Sciatic nerve (tissue), 2 donors: Measurements from ENCODE around the gene CCDC150. TPM values are rescaled to one million over a fixed set of nuclear protein-coding genes. Genes with fewer than 3 reads are reported as not detected.

Source experiments
- ATAC-seq: fragments of 200-7000 bp; cut with Tn5 transposase; one replicate; pipeline ENCODE4 v1.9.1; 2020; ENCODE audit warnings: mild to moderate bottlenecking, moderate library complexity
- DNase-seq: peaks from one replicate; pipeline ENCODE4 v3.0.0-alpha.2; 2020; ENCODE audit warnings: low spot score
- intact Hi-C: fragments of 100-400 bp; cut with DNase I; formaldehyde crosslinking; loops from one replicate; pipeline ENCODE4 v1.14.2; 2022
- total RNA-seq: library from RNA; stranded (reverse); fragmentation: NEBNext Ultra II Directional; extraction: Animal tissue kit (Norgen Biotek cat#: 25700); gene quantifications from one replicate; pipeline ENCODE4 v1.2.1, GENCODE V29; 2021
- donor health status: DM: no; HTN: no; CAD: no.
- donor health status: DM: no; HTN: no; CAD: no.

CCDC150 gene
- total RNA-seq, 1 donor from 2014 or later, result 5.8 TPM

DNA sequence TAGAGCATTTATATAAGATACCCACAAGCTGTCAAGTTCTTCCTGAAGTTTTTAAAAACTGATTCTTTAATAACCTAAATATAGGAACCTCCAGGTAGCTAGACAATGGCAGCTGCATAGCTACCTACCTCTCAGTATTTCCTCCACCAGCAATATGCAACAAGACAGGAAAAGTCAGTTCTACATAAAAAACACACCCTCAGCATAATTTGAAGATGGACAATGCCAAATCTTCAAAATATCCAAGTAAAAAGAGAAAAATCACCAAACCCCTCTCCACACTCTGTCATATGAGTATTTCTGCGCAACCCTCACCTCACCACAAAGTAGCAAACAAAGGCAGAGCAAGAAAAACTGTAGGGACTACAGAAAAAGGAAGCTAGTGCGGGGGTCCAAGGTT lies 108.6 kb downstream of the CCDC150 start:
- intact Hi-C loops, result loop anchor here (5.0 kb wide), 1 partner anchor 504 kb away; no protein-coding TSS in a partner anchor
- DNase-seq (no peak), ATAC-seq (no peak)

- intact Hi-C loops, result no loop called here
- ATAC-seq (no peak), DNase-seq (no peak)
Observed at GRCh38 chr2:196750291-196750923, 110.9 kb downstream of the CCDC150 start.

DNA sequence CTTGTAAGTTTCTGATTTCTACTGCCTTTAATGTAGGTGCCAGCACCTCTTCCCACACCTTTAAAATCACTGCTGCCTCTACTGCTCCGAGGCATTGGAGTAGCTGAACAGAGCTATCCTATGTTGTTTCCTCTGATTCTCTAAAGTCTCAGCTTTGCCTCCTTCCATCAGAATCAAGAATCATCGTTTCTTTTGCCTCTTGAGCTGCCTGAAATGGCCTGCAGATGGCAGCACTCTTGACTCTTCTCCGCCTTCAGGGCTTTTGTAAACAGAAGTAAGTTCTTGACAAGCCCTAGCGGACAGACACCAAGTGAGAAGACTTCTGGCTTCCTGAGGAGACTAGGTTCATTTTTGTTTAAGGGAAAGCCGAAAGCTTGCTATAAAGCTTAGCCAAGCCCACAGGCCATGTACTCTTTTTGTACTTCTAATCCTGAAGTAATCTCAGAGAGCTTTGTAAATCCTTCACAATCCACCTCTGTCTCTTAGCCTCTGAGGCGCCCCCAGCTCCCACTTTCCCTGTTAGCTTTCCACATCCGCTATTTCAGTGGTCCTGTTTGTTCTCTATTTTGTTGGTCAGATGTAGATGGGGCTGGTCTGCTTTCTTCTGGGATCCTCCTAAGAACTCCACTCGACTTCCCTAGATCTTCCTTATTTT lies 111.6 kb downstream of the CCDC150 start:
- intact Hi-C loops, result no loop called here
- peak; percentile 76 for DNase-seq
- peak; percentile 79 for ATAC-seq

DNA sequence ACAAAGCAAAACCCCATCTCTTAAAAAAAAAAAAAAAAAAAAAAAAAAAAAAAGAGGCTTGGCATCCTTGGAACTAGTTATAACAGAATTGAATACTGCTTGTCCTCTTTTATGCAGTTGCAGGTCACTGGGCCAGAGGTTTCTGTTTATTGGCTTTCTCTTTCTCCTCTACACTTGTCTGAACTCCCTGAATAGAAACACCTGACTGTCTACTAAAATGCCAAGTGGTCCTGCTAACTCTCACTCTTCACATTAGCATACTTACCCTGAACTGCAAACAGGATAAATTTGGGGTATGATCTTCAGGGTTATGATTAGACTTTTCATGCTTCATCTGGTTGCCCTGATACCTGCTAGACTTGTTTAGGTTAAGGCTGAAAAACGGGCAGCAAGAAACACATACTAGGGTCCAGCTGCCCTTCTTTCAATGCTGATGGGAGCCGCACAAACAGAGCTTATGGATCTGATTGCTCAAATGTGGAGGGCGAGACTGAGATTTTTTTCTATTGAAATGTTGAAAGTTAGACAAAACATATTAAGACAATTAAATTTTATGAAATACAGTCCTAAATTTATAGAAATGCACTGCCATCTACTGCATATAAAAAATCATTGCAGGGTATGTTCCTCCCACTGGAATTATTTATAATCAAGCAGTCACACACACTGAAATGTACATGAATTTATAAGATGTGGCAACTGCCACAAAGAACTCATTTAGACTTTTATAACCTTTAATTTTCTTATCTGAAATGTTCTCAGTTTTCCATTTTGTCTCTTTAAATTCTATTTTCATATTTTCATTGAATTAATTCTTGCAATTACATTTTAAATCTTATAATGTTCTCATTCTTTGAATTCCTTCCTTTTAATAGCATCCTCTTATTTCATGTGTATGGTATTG lies 119.2 kb downstream of the CCDC150 start:
- DNase-seq, result no peak
- intact Hi-C loops, result no loop called here
- peak; percentile 38 for ATAC-seq

DNA sequence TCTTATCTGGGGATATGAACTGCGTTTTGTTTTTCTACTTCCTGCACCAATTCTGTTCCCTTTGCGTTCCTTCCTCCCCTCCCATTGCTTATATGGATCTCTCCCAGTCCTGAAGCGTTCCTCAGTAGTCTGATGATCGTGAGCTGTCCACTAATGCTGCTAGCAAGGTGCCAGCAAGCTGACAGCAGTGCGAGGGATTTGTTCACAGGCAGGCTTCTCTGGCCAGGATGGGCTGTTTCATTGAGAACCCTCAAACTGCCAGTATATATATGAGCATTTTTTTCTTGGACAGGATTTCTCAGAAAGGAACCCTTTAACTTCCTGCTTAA lies 119.8 kb downstream of the CCDC150 start:
- ATAC-seq (peak; percentile 52), DNase-seq (no peak)
- intact Hi-C loops, result no loop called here

DNA sequence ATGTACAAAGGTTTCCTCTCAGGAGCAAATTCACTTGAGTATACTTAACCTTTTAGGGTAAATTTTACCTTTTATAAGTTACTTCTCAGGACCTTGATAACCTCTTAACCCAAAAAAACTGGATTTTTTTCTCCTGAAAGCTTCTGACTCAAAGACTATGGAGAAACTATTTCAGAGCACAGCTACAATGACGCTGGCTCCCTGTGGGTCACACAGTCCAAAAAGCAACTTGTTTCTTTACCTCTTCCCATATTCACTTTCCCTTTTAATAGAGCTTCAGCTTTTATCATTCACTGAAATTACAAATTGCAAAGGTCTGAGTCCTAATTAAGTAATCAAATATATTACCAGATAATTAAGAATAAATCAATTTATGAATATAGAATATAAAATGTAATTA lies 127.6 kb downstream of the CCDC150 start:
- intact Hi-C loops, result no loop called here
- ATAC-seq (no peak), DNase-seq (no peak)

Other genes with a start within 250 kb of the CCDC150 start
- gene HECW2, start 46.2 kb upstream of the CCDC150 start, total RNA-seq, result 11.5 TPM
- 44.1 TPM for gene GTF3C3, start 160.0 kb downstream of the CCDC150 start, total RNA-seq
- gene C2orf66, start 169.6 kb downstream of the CCDC150 start, total RNA-seq, result 0.36 TPM